Measurements from ENCODE around the gene PARD3.

Gene PARD3

GRCh38 chr10:34681933-34682332 is 133.2 kb downstream of the PARD3 start:
- H3K9me3 ChIP-seq (ENCODE audit: control insufficient read depth, insufficient read depth, low read length): no peaks in the 10 kb centered on the region
- no peak overlapping the region for H3K27ac ChIP-seq (ENCODE audit: low read depth, low read length)
- no peak overlapping the region for H3K4me3 ChIP-seq (ENCODE audit: low read length)
- no peaks in the 10 kb centered on the region for H3K27me3 ChIP-seq (ENCODE audit: control insufficient read depth, low read length)
- no peaks in the 10 kb centered on the region for H3K79me2 ChIP-seq (ENCODE audit: control insufficient read depth, low read length)
- no peak overlapping the region for H3K4me2 ChIP-seq (ENCODE audit: low read length)
- no peaks in the 10 kb centered on the region for H3K9me2 ChIP-seq (replicated peaks; ENCODE audit: control insufficient read depth, low read length)
- no peaks in the 10 kb centered on the region for H4K20me1 ChIP-seq (ENCODE audit: control insufficient read depth, insufficient read depth, low read depth, low read length)
- no peaks in the 10 kb centered on the region for H3F3A ChIP-seq (ENCODE audit: control insufficient read depth, insufficient read depth)
- no peaks in the 10 kb centered on the region for H3K36me3 ChIP-seq (ENCODE audit: control insufficient read depth, low read length)
- no peaks in the 10 kb centered on the region for H3K4me1 ChIP-seq (ENCODE audit: control insufficient read depth, low read length)
- no peak for TF ChIP-seq EZH2phosphoT487 (IDR thresholded peaks at IDR 0.05; ENCODE audit: borderline replicate concordance, low read length)
- no peak for TF ChIP-seq CTCF (IDR thresholded peaks at IDR 0.05; ENCODE audit: low read depth, low read length, poor library complexity, severe bottlenecking)

GRCh38 chr10:34679177-34679576 is 135.9 kb downstream of the PARD3 start:
- Histone ChIP-seq H4K20me1 (ENCODE audit: control insufficient read depth, insufficient read depth, low read depth, low read length) (no peaks in the 10 kb centered on the region), H3K36me3 (ENCODE audit: control insufficient read depth, low read length) (no peaks in the 10 kb centered on the region), H3F3A (ENCODE audit: control insufficient read depth, insufficient read depth) (no peaks in the 10 kb centered on the region), H3K9me3 (ENCODE audit: control insufficient read depth, insufficient read depth, low read length) (no peaks in the 10 kb centered on the region), H3K9me2 (replicated peaks; ENCODE audit: control insufficient read depth, low read length) (no peaks in the 10 kb centered on the region; the same call in 1 of the 2 replicates), H3K79me2 (ENCODE audit: control insufficient read depth, low read length) (no peaks in the 10 kb centered on the region), H3K4me3 (ENCODE audit: low read length) (no peak overlapping the region), H3K4me1 (ENCODE audit: control insufficient read depth, low read length) (no peaks in the 10 kb centered on the region), H3K27me3 (ENCODE audit: control insufficient read depth, low read length) (no peaks in the 10 kb centered on the region), H3K27ac (ENCODE audit: low read depth, low read length) (no peak overlapping the region), H3K4me2 (ENCODE audit: low read length) (no peak overlapping the region)
- TF ChIP-seq CTCF (IDR thresholded peaks at IDR 0.05; ENCODE audit: low read depth, low read length, poor library complexity, severe bottlenecking) (no peak), EZH2phosphoT487 (IDR thresholded peaks at IDR 0.05; ENCODE audit: borderline replicate concordance, low read length) (no peak)

GRCh38 chr10:34677591-34677990 is 137.5 kb downstream of the PARD3 start:
- Histone ChIP-seq H3K9me3 (ENCODE audit: control insufficient read depth, insufficient read depth, low read length) (no peaks in the 10 kb centered on the region), H4K20me1 (ENCODE audit: control insufficient read depth, insufficient read depth, low read depth, low read length) (no peaks in the 10 kb centered on the region), H3K4me2 (ENCODE audit: low read length) (no peak overlapping the region), H3K9me2 (replicated peaks; ENCODE audit: control insufficient read depth, low read length) (no peaks in the 10 kb centered on the region; the same call in 1 of the 2 replicates), H3K4me1 (ENCODE audit: control insufficient read depth, low read length) (no peaks in the 10 kb centered on the region), H3K36me3 (ENCODE audit: control insufficient read depth, low read length) (no peaks in the 10 kb centered on the region), H3F3A (ENCODE audit: control insufficient read depth, insufficient read depth) (no peaks in the 10 kb centered on the region), H3K79me2 (ENCODE audit: control insufficient read depth, low read length) (no peaks in the 10 kb centered on the region), H3K27ac (ENCODE audit: low read depth, low read length) (no peak overlapping the region), H3K27me3 (ENCODE audit: control insufficient read depth, low read length) (no peaks in the 10 kb centered on the region), H3K4me3 (ENCODE audit: low read length) (no peak overlapping the region)
- TF ChIP-seq EZH2phosphoT487 (IDR thresholded peaks at IDR 0.05; ENCODE audit: borderline replicate concordance, low read length): no peak
- no peak for TF ChIP-seq CTCF (IDR thresholded peaks at IDR 0.05; ENCODE audit: low read depth, low read length, poor library complexity, severe bottlenecking)
